Neural cell (in vitro differentiated cells): Measurements from ENCODE around the gene LMNA. TPM values are rescaled to one million over a fixed set of nuclear protein-coding genes. Genes with fewer than 3 reads are reported as not detected.

Source experiments
- H2AFZ ChIP-seq: fragments of 200-600, 300-800 bp; sonication (generic), shearing (Covaris generic); 2 replicates; pipeline ENCODE4 v1.6.0; 2014; ENCODE audit warnings: low read depth, mild to moderate bottlenecking, antibody characterized with exemption, low read length, moderate library complexity
- H3F3A ChIP-seq: fragments of 200-600 bp; shearing (Covaris generic); 2 replicates; pipeline ENCODE4 v1.6.1; 2016; ENCODE audit warnings: mild to moderate bottlenecking, moderate library complexity, mixed read lengths, antibody characterized with exemption, low read length; ENCODE audit not compliant: insufficient read depth, poor library complexity, severe bottlenecking
- H3K27ac ChIP-seq: fragments of 200-600, 300-800 bp; sonication (generic), shearing (Covaris generic); 2 replicates; pipeline ENCODE4 v1.5.1; 2014; ENCODE audit warnings: mild to moderate bottlenecking, low read length, moderate library complexity
- H3K27me3 ChIP-seq: fragments of 300-800, 200-600 bp; sonication (generic), shearing (Covaris generic); 2 replicates; pipeline ENCODE4 v1.6.0; 2014; ENCODE audit warnings: mild to moderate bottlenecking, low read depth, low read length, moderate library complexity; ENCODE audit not compliant: insufficient read depth
- H3K36me3 ChIP-seq: fragments of 300-800, 200-600 bp; sonication (generic), shearing (Covaris generic); 2 replicates; pipeline ENCODE4 v1.5.1; 2014; ENCODE audit warnings: mild to moderate bottlenecking, antibody characterized with exemption, low read length, moderate library complexity; ENCODE audit not compliant: insufficient read depth
- H3K4me2 ChIP-seq: fragments of 300-800, 200-600 bp; sonication (generic), shearing (Covaris generic); 2 replicates; pipeline ENCODE4 v1.6.0; 2014; ENCODE audit warnings: mild to moderate bottlenecking, low read length
- H3K4me3 ChIP-seq: fragments of 300-800, 200-600 bp; sonication (generic), shearing (Covaris generic); 2 replicates; pipeline ENCODE4 v1.5.1; 2014; ENCODE audit warnings: mild to moderate bottlenecking, low read length, moderate library complexity
- H3K79me2 ChIP-seq: fragments of 200-600 bp; shearing (Covaris generic); replicated peaks from 2 replicates; pipeline ENCODE4 v1.6.0; 2014; ENCODE audit warnings: mild to moderate bottlenecking, low read length, moderate library complexity; ENCODE audit not compliant: insufficient read depth
- H3K9ac ChIP-seq: fragments of 300-800, 200-600 bp; sonication (generic), shearing (Covaris generic); 2 replicates; pipeline ENCODE4 v1.6.1; 2016; ENCODE audit warnings: mild to moderate bottlenecking, low read length, mixed read lengths
- H3K9me2 ChIP-seq: fragments of 200-600 bp; shearing (Covaris generic); 2 replicates; pipeline ENCODE4 v1.6.1; 2016; ENCODE audit warnings: mild to moderate bottlenecking, low read length, mixed read lengths; ENCODE audit not compliant: insufficient read depth
- H3K9me3 ChIP-seq: fragments of 200-600, 300-800 bp; sonication (generic), shearing (Covaris generic); 2 replicates; pipeline ENCODE4 v1.6.1; 2016; ENCODE audit warnings: mild to moderate bottlenecking, mixed run types, low read length, moderate library complexity, mixed read lengths
- H4K20me1 ChIP-seq: fragments of 200-600 bp; shearing (Covaris generic); 2 replicates; pipeline ENCODE4 v1.6.1; 2016; ENCODE audit warnings: mild to moderate bottlenecking, mixed run types; ENCODE audit not compliant: insufficient read depth
- EP300 ChIP-seq: fragments of 450-650 bp; conservative IDR thresholded peaks from 2 replicates; pipeline ENCODE4 v1.6.1; 2014; ENCODE audit warnings: antibody characterized with exemption, mild to moderate bottlenecking, moderate library complexity; ENCODE audit not compliant: poor library complexity, severe bottlenecking
- EZH2 ChIP-seq: fragments of 200-600, 300-800 bp; shearing (Covaris generic), sonication (generic); IDR thresholded peaks from 2 replicates; pipeline ENCODE4 v1.6.1; 2014; ENCODE audit warnings: antibody characterized with exemption, low read length, borderline replicate concordance, mild to moderate bottlenecking; ENCODE audit not compliant: insufficient read depth, poor library complexity, severe bottlenecking
- MXI1 ChIP-seq: fragments of 450-650 bp; conservative IDR thresholded peaks from 2 replicates; pipeline ENCODE4 v1.6.1; 2014; ENCODE audit warnings: antibody characterized with exemption, mild to moderate bottlenecking; ENCODE audit not compliant: poor library complexity, severe bottlenecking
- POLR2AphosphoS5 ChIP-seq: IDR thresholded peaks from 2 replicates; pipeline ENCODE4 v1.6.1; 2012
- RAD21 ChIP-seq: fragments of 450-650 bp; conservative IDR thresholded peaks from 2 replicates; pipeline ENCODE4 v1.6.1; 2014; ENCODE audit warnings: antibody characterized with exemption, mild to moderate bottlenecking, moderate library complexity
- SMC3 ChIP-seq: fragments of 450-650 bp; conservative IDR thresholded peaks from 2 replicates; pipeline ENCODE4 v1.6.1; 2014; ENCODE audit warnings: antibody characterized with exemption, mild to moderate bottlenecking, moderate library complexity; ENCODE audit not compliant: poor library complexity
- TAF1 ChIP-seq: IDR thresholded peaks from 2 replicates; pipeline ENCODE4 v1.6.1; 2012; ENCODE audit warnings: low read depth
- polyA plus RNA-seq: library from polyadenylated mRNA; depleted of rRNA; stranded (reverse); fragments of >200 nt; gene quantifications from 2 replicates; pipeline ENCODE4 v1.2.3, GENCODE V29; 2014
- TF ChIP-seq, protein P1 (sequence below): IDR thresholded peaks from 2 replicates; pipeline ENCODE4 v1.6.1; 2012; ENCODE audit warnings: borderline replicate concordance
- TF ChIP-seq, protein P2 (sequence below): fragments of 450-650 bp; IDR thresholded peaks from 2 replicates; pipeline ENCODE4 v1.5.1; 2014; ENCODE audit warnings: antibody characterized with exemption, mild to moderate bottlenecking, moderate library complexity; ENCODE audit not compliant: poor library complexity, severe bottlenecking

LMNA gene
- polyA plus RNA-seq, 1 donor from 2014 or later: 90.7 TPM

DNA sequence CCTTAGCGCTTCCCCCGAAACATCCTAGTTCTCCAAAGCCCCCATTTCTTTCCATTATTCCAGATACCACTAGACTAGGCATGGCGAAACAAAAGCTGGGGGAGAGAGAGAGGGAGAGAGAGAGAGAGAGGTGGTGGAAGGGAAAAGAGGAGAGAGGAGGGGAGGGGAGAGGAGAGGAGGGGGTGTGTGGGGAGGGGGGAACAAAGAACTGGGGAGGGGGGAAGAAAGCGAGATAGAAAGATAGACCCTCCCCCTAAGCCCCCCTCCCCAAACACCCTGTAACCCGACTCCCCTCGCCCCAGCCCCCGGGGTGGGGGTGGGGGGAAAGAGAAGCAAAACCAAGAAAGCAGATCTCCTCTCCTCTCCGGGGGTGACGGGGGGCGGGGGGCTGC is 32.6 kb upstream of the LMNA start:
- H3K79me2 ChIP-seq: peaks cover 94% of the 10 kb centered on the region
- H3K4me2 ChIP-seq: no peak overlapping the region
- no peaks in the 10 kb centered on the region for H3F3A ChIP-seq
- H3K9me2 ChIP-seq: no peaks in the 10 kb centered on the region
- TF ChIP-seq EZH2 (no peak), TAF1 (no peak), SMC3 (no peak), RAD21 (no peak), POLR2AphosphoS5 (no peak), MXI1 (no peak), EP300 (no peak)
- TF ChIP-seq, protein P1, sequence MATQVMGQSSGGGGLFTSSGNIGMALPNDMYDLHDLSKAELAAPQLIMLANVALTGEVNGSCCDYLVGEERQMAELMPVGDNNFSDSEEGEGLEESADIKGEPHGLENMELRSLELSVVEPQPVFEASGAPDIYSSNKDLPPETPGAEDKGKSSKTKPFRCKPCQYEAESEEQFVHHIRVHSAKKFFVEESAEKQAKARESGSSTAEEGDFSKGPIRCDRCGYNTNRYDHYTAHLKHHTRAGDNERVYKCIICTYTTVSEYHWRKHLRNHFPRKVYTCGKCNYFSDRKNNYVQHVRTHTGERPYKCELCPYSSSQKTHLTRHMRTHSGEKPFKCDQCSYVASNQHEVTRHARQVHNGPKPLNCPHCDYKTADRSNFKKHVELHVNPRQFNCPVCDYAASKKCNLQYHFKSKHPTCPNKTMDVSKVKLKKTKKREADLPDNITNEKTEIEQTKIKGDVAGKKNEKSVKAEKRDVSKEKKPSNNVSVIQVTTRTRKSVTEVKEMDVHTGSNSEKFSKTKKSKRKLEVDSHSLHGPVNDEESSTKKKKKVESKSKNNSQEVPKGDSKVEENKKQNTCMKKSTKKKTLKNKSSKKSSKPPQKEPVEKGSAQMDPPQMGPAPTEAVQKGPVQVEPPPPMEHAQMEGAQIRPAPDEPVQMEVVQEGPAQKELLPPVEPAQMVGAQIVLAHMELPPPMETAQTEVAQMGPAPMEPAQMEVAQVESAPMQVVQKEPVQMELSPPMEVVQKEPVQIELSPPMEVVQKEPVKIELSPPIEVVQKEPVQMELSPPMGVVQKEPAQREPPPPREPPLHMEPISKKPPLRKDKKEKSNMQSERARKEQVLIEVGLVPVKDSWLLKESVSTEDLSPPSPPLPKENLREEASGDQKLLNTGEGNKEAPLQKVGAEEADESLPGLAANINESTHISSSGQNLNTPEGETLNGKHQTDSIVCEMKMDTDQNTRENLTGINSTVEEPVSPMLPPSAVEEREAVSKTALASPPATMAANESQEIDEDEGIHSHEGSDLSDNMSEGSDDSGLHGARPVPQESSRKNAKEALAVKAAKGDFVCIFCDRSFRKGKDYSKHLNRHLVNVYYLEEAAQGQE: no peak
- TF ChIP-seq, protein P2, sequence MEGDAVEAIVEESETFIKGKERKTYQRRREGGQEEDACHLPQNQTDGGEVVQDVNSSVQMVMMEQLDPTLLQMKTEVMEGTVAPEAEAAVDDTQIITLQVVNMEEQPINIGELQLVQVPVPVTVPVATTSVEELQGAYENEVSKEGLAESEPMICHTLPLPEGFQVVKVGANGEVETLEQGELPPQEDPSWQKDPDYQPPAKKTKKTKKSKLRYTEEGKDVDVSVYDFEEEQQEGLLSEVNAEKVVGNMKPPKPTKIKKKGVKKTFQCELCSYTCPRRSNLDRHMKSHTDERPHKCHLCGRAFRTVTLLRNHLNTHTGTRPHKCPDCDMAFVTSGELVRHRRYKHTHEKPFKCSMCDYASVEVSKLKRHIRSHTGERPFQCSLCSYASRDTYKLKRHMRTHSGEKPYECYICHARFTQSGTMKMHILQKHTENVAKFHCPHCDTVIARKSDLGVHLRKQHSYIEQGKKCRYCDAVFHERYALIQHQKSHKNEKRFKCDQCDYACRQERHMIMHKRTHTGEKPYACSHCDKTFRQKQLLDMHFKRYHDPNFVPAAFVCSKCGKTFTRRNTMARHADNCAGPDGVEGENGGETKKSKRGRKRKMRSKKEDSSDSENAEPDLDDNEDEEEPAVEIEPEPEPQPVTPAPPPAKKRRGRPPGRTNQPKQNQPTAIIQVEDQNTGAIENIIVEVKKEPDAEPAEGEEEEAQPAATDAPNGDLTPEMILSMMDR: no peak
- H3K9me3 ChIP-seq: no peaks in the 10 kb centered on the region
- H4K20me1 ChIP-seq: peaks cover 37% of the 10 kb centered on the region
- H3K27ac ChIP-seq: peak overlapping the region; percentile 98
- H2AFZ ChIP-seq: no peak overlapping the region
- H3K9ac ChIP-seq: peak overlapping the region; percentile 99
- H3K36me3 ChIP-seq: no peaks in the 10 kb centered on the region
- H3K4me3 ChIP-seq: peak overlapping the region; percentile 93
- H3K27me3 ChIP-seq: no peaks in the 10 kb centered on the region

DNA sequence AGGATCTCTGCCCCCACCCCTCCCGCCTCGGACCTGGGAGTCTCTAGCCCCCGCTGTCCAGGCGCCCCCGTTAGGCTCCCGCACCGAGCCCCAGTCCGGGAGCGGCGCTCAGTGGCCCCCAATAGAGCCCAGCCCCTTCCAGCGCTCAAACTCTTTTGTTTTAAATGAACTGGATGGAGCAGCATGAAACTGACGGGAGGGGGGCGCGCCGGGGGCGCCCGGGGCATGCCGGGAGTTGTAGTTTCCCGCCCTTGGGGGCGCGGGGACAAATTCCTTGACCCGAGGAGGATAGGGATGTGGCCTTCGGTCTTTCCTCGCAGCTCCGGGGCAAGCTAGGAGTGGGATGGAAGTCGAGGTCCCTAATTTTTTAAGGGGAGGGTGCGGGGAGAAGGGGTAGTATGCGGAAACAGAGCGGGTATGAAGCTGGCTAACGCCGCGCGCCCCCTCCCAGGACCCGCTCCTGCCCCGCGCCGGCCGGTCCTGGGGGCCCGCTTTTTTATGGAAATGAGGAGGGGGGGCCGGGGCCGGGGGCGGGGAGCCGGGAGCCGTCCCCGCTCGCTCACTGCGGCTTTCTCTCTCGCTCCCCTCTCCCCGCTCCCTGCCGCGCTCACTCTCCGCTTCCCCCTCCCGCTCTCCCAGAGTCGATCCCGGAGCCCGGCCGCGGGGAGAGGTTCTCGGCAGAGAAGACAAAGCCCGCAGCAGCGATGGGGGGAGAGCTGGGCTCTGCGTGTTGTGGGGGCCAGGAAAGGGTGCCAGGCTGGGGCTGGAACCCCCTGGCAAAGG is 32.0 kb upstream of the LMNA start, which contains the start of gene MEX3A:
Gene MEX3A (minus strand): TSS at position 157 of the 783 bp plus-strand sequence. CDS start 467 bp downstream, outside the sequence.
- Histone ChIP-seq H3K4me3 (peak within 1 kb of the TSS; percentile 93), H4K20me1 (peaks cover 31% of the 10 kb centered on the region), H3K9me3 (no peaks in the 10 kb centered on the region), H3F3A (no peaks in the 10 kb centered on the region), H3K27ac (peak within 1 kb of the TSS; percentile 98), H2AFZ (peak within 1 kb of the TSS; percentile 65), H3K4me2 (peak within 1 kb of the TSS; percentile 83), H3K9me2 (no peaks in the 10 kb centered on the region), H3K9ac (peak within 1 kb of the TSS; percentile 99), H3K36me3 (no peaks in the 10 kb centered on the region), H3K79me2 (peaks cover 94% of the 10 kb centered on the region), H3K27me3 (no peaks in the 10 kb centered on the region)
- peak; percentile 40 for TF ChIP-seq EP300
- TF ChIP-seq MXI1: peak; percentile 86
- TF ChIP-seq RAD21: no peak
- TF ChIP-seq, protein P1: peak; percentile 65
- peak; percentile 90 for TF ChIP-seq TAF1
- peak; percentile 90 for TF ChIP-seq POLR2AphosphoS5
- TF ChIP-seq, protein P2: no peak
